Measurements from ENCODE around the gene ZNF521. TPM values are rescaled to one million over a fixed set of nuclear protein-coding genes. Genes with fewer than 3 reads are reported as not detected.
A peak's percentile ranks its signal among the peaks of the same experiment; 100 is the strongest.

The ZNF521 gene
- total and polyA plus RNA-seq, 2 donors (not counting 3 experiments of a cell fraction or from before 2014, with no cell fraction given), result 111 to 168 TPM

- intact Hi-C loops (cut with micrococcal nuclease), result loop anchor here (1.0 to 5.0 kb wide), 13 partner anchors 75 to 750 kb away; no protein-coding TSS in a partner anchor
- Histone ChIP-seq H3K27ac (ENCODE audit: insufficient read depth, low read depth, low read length) (peak overlapping the region; percentile 78), H3K9ac (replicated peaks; ENCODE audit: extremely low read depth, insufficient read depth, low read length) (peak overlapping the region; percentile 89), H3K27me3 (ENCODE audit: control insufficient read depth in 2 of 2, insufficient read depth in 2 of 2, low read length in 2 of 2) (no peaks in the 10 kb centered on the region), H3K4me3 (replicated peaks in 1 of 3; ENCODE audit: insufficient read depth in 1 of 3, low read depth in 1 of 3, low read length in 3 of 3) (peak overlapping the region; percentile 51 to 92 (median 87)), H3K9me3 (replicated peaks; ENCODE audit: control insufficient read depth, insufficient read depth, low read length) (no peaks in the 10 kb centered on the region), H3K36me3 (ENCODE audit: control insufficient read depth in 2 of 2, extremely low read depth in 1 of 2, insufficient read depth in 2 of 2, low read length in 2 of 2) (no peaks in the 10 kb centered on the region), H3K79me2 (ENCODE audit: control insufficient read depth, insufficient read depth, low read length) (peaks cover 43% of the 10 kb centered on the region), H2AFZ (ENCODE audit: low read depth, low read length) (no peak overlapping the region), H4K20me1 (replicated peaks; ENCODE audit: control insufficient read depth, extremely low read depth, insufficient read depth, low read length) (no peaks in the 10 kb centered on the region), H3K4me2 (ENCODE audit: insufficient read depth, low read length) (peak overlapping the region; percentile 97), H3K4me1 (ENCODE audit: control insufficient read depth, extremely low read depth, insufficient read depth, low read length) (peaks cover 27% of the 10 kb centered on the region), H3K9me1 (replicated peaks; ENCODE audit: control insufficient read depth, extremely low read depth, insufficient read depth, low read length) (no peaks in the 10 kb centered on the region)
- dilution Hi-C loops (cut with MboI; ENCODE audit: extremely low pct_ligation_motif_present, low sequenced_read_pairs), result no loop called here
- FAIRE-seq, result peak; percentile 33
- TF ChIP-seq, protein P1, sequence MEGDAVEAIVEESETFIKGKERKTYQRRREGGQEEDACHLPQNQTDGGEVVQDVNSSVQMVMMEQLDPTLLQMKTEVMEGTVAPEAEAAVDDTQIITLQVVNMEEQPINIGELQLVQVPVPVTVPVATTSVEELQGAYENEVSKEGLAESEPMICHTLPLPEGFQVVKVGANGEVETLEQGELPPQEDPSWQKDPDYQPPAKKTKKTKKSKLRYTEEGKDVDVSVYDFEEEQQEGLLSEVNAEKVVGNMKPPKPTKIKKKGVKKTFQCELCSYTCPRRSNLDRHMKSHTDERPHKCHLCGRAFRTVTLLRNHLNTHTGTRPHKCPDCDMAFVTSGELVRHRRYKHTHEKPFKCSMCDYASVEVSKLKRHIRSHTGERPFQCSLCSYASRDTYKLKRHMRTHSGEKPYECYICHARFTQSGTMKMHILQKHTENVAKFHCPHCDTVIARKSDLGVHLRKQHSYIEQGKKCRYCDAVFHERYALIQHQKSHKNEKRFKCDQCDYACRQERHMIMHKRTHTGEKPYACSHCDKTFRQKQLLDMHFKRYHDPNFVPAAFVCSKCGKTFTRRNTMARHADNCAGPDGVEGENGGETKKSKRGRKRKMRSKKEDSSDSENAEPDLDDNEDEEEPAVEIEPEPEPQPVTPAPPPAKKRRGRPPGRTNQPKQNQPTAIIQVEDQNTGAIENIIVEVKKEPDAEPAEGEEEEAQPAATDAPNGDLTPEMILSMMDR (IDR thresholded peaks at IDR 0.05; ENCODE audit: extremely low read depth in 1 of 2, insufficient read depth in 1 of 2, low read depth in 1 of 2, low read length in 2 of 2), result no peak
- TF ChIP-seq JUN (IDR thresholded peaks at IDR 0.05; ENCODE audit: borderline replicate concordance, insufficient read depth, insufficient read length, low read depth) (no peak), POLR2AphosphoS5 (IDR thresholded peaks at IDR 0.05; ENCODE audit: insufficient read depth, low read depth, low read length) (no peak), GATA2 (IDR thresholded peaks at IDR 0.05; ENCODE audit: insufficient read depth, insufficient read length, low read depth, low read length) (no peak), EZH2 (IDR thresholded peaks at IDR 0.05; ENCODE audit: borderline replicate concordance, low read depth, low read length, severe bottlenecking) (no peak), FOS (IDR thresholded peaks at IDR 0.05; ENCODE audit: borderline replicate concordance, insufficient read depth, low read length) (no peak), POLR2A (IDR thresholded peaks at IDR 0.05; ENCODE audit: low read depth, low read length) (no peak), MYC (IDR thresholded peaks at IDR 0.05; ENCODE audit: low read depth, low read length) (no peak)
- ChIA-PET POLR2A (interaction anchor here (0.7 kb wide), 1 partner anchor 520 kb away, joined by 5 read pairs; no protein-coding TSS in a partner anchor), CTCF (interaction anchor here (0.6 to 2.0 kb wide), 19 partner anchors 12 to 543 kb away, joined by 3 to 18 read pairs (median 4); no protein-coding TSS in a partner anchor)
- no peak for DNase-seq (ENCODE audit: low read depth, low spot score)
- no TSS peak for BruUV-seq (replicated peaks)
Observed at GRCh38 chr18:25352629-25353005, 651 bp upstream of the ZNF521 start.

All from endothelial cell of umbilical vein (primary cell).